ENCODE measurements around the gene IMMP2L. TPM values are rescaled to one million over a fixed set of nuclear protein-coding genes. Genes with fewer than 3 reads are reported as not detected.

Gene IMMP2L
- polyA plus RNA-seq, 1 experiment = 5.8 TPM

DNA sequence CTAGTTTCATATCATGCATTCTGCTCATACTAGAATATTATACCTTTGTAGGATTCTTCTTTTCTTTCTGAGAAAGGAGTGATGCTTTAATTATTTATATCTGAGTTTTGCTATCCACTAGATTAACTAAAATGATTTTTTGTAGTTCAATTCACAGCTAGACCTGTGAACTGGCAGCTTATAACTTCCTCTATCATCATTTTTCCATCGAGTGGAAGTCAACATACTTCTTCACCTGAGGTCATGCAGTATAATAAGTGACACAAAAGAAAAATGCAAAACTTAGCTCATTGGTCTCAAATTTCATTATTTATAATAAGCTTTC lies 463.4 kb downstream of the IMMP2L start:
- CTCF ChIA-PET = interaction anchor here (0.6 to 2.1 kb wide), 9 partner anchors 9 to 1015 kb away, joined by 3 to 7 read pairs (median 5); no protein-coding TSS in a partner anchor
- no peak overlapping the region for H3K4me3 ChIP-seq (ENCODE audit: low read depth, low read length)

DNA sequence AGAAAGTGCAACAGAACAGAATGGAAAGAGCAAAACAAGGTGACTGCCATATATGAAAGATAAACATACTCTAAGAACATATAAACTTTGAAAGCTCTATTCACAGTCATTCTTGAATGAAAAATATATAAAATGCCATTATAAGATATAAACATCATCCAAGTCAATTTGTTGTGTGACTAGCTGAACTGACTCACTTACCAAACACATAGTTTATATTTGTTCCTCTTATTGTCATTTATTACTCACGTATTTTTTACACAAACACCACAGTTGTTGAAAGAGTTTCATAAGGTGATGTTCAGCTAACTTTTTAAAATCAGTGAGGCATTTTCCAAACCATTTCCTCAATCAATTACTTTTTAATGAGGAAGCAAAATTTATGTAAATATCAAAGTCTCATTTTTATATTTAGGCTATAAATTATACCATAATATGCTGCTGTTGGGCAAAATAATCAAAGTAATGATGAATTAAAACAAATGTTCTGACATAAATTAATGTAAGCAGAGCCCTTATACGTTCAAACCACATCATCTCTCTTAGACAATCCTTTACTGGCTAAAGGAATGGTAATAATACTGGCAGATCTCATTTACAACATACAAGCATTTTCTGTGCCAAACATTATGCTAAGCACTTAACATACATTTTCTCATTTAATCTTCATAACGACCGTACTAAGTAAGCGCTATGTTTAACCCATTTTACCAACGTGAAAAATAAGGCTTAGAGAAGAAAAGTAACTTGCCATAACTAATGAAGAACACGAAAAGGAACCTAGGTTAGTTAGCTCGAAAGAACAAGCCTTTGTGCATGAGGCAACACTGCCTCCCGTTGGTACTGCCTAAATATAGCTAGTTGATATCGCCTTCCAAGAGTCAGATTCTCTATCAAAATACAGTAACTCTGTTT lies 464.0 kb downstream of the IMMP2L start:
- CTCF ChIA-PET = interaction anchor here (0.6 to 2.1 kb wide), 8 partner anchors 10 to 1015 kb away, joined by 3 to 7 read pairs (median 4); no protein-coding TSS in a partner anchor
- no peak overlapping the region for H3K4me3 ChIP-seq (ENCODE audit: low read depth, low read length)
- no peak for DNase-seq (ENCODE audit: low read depth)
- TF ChIP-seq, protein P1, sequence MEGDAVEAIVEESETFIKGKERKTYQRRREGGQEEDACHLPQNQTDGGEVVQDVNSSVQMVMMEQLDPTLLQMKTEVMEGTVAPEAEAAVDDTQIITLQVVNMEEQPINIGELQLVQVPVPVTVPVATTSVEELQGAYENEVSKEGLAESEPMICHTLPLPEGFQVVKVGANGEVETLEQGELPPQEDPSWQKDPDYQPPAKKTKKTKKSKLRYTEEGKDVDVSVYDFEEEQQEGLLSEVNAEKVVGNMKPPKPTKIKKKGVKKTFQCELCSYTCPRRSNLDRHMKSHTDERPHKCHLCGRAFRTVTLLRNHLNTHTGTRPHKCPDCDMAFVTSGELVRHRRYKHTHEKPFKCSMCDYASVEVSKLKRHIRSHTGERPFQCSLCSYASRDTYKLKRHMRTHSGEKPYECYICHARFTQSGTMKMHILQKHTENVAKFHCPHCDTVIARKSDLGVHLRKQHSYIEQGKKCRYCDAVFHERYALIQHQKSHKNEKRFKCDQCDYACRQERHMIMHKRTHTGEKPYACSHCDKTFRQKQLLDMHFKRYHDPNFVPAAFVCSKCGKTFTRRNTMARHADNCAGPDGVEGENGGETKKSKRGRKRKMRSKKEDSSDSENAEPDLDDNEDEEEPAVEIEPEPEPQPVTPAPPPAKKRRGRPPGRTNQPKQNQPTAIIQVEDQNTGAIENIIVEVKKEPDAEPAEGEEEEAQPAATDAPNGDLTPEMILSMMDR (IDR thresholded peaks at IDR 0.05; ENCODE audit: insufficient read depth, low read depth, low read length) = peak; percentile 73
- H3K27me3 ChIP-seq (ENCODE audit: control insufficient read depth, insufficient read depth, low read length) = no peaks in the 10 kb centered on the region
- POLR2A ChIA-PET = no interaction called here
- H3K36me3 ChIP-seq (ENCODE audit: control insufficient read depth, insufficient read depth, low read length) = no peaks in the 10 kb centered on the region

More for the DNA sequence above, 463.4 kb downstream of the IMMP2L start:
- POLR2A ChIA-PET = interaction anchor here (0.6 kb wide), 1 partner anchor 10 kb away, joined by 4 read pairs; no protein-coding TSS in a partner anchor
- DNase-seq (ENCODE audit: low read depth) = no peak
- Histone ChIP-seq H3K27me3 (ENCODE audit: control insufficient read depth, insufficient read depth, low read length) (no peaks in the 10 kb centered on the region), H3K36me3 (ENCODE audit: control insufficient read depth, insufficient read depth, low read length) (no peaks in the 10 kb centered on the region)
- TF ChIP-seq, protein P1 (IDR thresholded peaks at IDR 0.05; ENCODE audit: insufficient read depth, low read depth, low read length) = no peak

DNA sequence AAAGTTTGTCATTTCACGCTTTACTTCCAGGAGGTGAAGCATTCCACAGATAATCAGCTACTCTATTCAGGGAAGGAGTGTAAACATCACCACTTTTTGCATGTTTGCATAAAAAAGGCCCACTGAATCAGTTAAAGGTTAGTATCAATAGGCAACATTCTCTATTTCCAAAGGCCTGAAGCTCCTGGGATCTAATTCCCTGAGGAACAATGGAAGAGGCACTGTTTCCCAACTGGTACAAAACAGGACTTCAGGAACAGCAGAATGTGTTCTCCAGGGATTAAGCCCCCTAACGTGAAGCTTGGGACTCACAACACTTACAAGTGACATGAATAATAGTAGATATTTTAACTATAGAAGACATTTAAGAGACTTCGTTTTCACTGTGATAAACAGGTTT lies 465.3 kb downstream of the IMMP2L start:
- POLR2A ChIA-PET = interaction anchor here (0.6 kb wide), 1 partner anchor 66 kb away, joined by 3 read pairs; no protein-coding TSS in a partner anchor
- TF ChIP-seq, protein P1 (IDR thresholded peaks at IDR 0.05; ENCODE audit: insufficient read depth, low read depth, low read length) = no peak
- CTCF ChIA-PET = no interaction called here

DNA sequence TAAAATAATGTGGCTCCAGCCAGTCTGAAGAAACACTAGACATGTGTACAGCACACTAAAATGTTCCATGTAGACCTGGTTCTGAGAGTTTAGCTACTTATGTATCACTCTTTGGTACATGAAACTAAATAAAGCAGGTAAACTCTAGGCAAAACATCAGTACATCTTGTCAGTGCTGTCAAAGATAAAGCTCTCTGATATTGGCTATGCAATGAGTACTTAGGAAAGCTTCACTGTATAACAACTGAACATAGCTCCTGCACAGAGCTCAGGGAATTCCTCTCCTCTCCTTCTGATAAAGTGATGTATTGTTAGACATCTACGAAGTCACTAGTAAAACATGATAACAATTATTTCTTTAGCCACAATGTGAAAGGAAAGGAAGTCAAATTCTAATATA lies 467.9 kb downstream of the IMMP2L start:
- Histone ChIP-seq H3K36me3 (ENCODE audit: control insufficient read depth, insufficient read depth, low read length) (no peaks in the 10 kb centered on the region), H3K4me3 (ENCODE audit: low read depth, low read length) (no peak overlapping the region), H3K27me3 (ENCODE audit: control insufficient read depth, insufficient read depth, low read length) (no peaks in the 10 kb centered on the region)
- no peak for DNase-seq (ENCODE audit: low read depth)
- ChIA-PET CTCF (interaction anchor here (1.6 kb wide), 1 partner anchor 11 kb away, joined by 6 read pairs; no protein-coding TSS in a partner anchor), POLR2A (no interaction called here)
- TF ChIP-seq, protein P1 (IDR thresholded peaks at IDR 0.05; ENCODE audit: insufficient read depth, low read depth, low read length) = no peak

More for the DNA sequence above, 465.3 kb downstream of the IMMP2L start:
- Histone ChIP-seq H3K4me3 (ENCODE audit: low read depth, low read length) (no peak overlapping the region), H3K36me3 (ENCODE audit: control insufficient read depth, insufficient read depth, low read length) (no peaks in the 10 kb centered on the region), H3K27me3 (ENCODE audit: control insufficient read depth, insufficient read depth, low read length) (no peaks in the 10 kb centered on the region)
- DNase-seq (ENCODE audit: low read depth) = no peak

DNA sequence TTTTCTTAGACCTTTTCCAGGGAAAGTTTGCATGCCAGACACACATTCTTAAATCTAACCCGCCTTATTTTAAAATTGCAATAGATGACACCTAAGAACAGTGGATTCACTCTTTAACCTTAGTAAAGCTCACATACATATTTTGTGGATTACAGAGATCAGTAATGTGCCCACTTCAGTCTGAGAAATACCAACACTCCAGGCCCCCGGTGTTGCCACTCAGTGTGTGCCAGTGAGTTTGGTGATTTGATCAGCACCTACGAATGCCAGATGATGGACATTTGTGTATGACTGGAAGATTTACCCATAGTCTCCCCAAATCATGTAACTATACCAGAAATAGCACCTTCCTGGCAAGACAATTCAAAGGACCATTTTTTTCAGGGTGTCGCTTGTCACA lies 468.8 kb downstream of the IMMP2L start:
- CTCF ChIA-PET = interaction anchor here (1.6 kb wide), 1 partner anchor 12 kb away, joined by 6 read pairs; no protein-coding TSS in a partner anchor
- POLR2A ChIA-PET = no interaction called here
- DNase-seq (ENCODE audit: low read depth) = no peak

More for the DNA sequence above, 468.8 kb downstream of the IMMP2L start:
- TF ChIP-seq, protein P1 (IDR thresholded peaks at IDR 0.05; ENCODE audit: insufficient read depth, low read depth, low read length) = no peak
- no peaks in the 10 kb centered on the region for H3K27me3 ChIP-seq (ENCODE audit: control insufficient read depth, insufficient read depth, low read length)
- no peaks in the 10 kb centered on the region for H3K36me3 ChIP-seq (ENCODE audit: control insufficient read depth, insufficient read depth, low read length)
- no peak overlapping the region for H3K4me3 ChIP-seq (ENCODE audit: low read depth, low read length)
